Measurements from ENCODE around the gene RABGGTB.
"Not testable (repeated sequence)": the region's sequence is repeated elsewhere in the genome, so short reads cannot be mapped to it uniquely, and the experiment has no call there.

Gene RABGGTB

GRCh38 chr1:75768016-75768415 lies 18.0 kb upstream of the RABGGTB start:
- TF ChIP-seq, protein P1, sequence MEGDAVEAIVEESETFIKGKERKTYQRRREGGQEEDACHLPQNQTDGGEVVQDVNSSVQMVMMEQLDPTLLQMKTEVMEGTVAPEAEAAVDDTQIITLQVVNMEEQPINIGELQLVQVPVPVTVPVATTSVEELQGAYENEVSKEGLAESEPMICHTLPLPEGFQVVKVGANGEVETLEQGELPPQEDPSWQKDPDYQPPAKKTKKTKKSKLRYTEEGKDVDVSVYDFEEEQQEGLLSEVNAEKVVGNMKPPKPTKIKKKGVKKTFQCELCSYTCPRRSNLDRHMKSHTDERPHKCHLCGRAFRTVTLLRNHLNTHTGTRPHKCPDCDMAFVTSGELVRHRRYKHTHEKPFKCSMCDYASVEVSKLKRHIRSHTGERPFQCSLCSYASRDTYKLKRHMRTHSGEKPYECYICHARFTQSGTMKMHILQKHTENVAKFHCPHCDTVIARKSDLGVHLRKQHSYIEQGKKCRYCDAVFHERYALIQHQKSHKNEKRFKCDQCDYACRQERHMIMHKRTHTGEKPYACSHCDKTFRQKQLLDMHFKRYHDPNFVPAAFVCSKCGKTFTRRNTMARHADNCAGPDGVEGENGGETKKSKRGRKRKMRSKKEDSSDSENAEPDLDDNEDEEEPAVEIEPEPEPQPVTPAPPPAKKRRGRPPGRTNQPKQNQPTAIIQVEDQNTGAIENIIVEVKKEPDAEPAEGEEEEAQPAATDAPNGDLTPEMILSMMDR (IDR thresholded peaks at IDR 0.05; ENCODE audit: borderline replicate concordance, control extremely low read depth, extremely low read depth, insufficient read depth, missing control alignments), result no peak
- in situ Hi-C loops (cut with MboI; ENCODE audit: low sequenced_read_pairs, unreplicated experiment), result no loop called here

GRCh38 chr1:75770761-75771160 lies 15.3 kb upstream of the RABGGTB start:
- TF ChIP-seq, protein P1 (IDR thresholded peaks at IDR 0.05; ENCODE audit: borderline replicate concordance, control extremely low read depth, extremely low read depth, insufficient read depth, missing control alignments), result no peak
- in situ Hi-C loops (cut with MboI; ENCODE audit: low sequenced_read_pairs, unreplicated experiment), result no loop called here
- no peak for DNase-seq (ENCODE audit: low spot score)

More at GRCh38 chr1:75768016-75768415, 18.0 kb upstream of the RABGGTB start:
- no peak for DNase-seq (ENCODE audit: low spot score)

DNA sequence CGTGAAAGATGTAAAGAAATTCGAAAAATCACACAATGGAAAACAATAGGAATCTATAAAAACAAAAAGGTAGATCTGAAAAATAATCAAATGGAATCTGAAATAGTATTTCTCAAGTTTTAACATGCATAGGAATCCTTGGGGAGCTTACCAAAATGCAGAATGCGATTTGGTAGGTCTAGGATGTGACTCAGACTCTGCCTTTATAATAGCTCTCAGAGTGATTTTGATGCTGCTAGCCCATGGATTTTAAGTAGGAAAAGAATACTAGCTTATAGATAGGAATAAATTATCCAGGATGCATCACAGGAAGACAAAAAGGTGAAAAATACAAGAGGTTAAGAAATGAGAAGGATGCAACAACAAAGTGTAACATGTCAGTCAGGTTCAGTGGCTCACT lies 14.1 kb upstream of the RABGGTB start:
- in situ Hi-C loops (cut with MboI; ENCODE audit: low sequenced_read_pairs, unreplicated experiment), result no loop called here
- DNase-seq (ENCODE audit: low spot score), result no peak
- TF ChIP-seq, protein P1 (IDR thresholded peaks at IDR 0.05; ENCODE audit: borderline replicate concordance, control extremely low read depth, extremely low read depth, insufficient read depth, missing control alignments), result no peak

DNA sequence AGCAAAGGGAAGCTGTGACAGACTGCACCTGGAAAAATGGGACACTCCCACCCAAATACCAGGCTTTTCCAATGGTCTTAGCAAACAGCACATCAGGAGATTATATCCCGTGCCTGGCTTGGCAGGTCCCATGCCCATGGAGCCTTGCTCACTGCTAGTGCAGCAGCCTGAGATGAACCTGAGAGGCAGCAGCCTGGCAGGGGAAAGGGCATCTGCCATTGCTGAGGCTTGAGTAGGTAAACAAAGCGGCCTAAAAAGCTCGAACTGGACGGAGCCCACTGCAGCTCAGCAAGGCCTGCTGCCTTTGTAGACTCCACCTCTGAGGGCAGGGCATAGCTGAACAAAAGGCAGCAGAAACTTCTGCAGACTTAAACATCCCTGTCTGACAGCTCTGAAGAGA lies 8.2 kb upstream of the RABGGTB start:
- DNase-seq (ENCODE audit: low spot score); in situ Hi-C loops (cut with MboI; ENCODE audit: low sequenced_read_pairs, unreplicated experiment): not testable (repeated sequence)

DNA sequence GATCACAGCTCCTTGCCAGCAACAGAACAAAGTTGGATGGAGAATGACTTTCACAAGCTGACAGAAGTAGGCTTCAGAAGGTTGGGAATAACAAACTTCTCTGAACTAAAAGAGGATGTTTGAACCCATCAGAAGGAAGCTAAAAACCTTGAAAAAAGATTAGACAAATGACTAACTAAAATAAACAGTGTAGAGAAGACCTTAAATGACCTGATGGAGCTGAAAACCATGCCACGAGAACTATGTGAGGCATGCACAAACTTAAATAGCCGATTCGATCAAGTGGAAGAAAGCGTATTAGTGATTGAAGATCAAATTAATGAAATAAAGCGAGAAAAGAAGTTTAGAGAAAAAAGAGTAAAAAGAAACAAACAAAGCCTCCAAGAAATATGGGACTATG lies 7.4 kb upstream of the RABGGTB start:
- DNase-seq (ENCODE audit: low spot score); in situ Hi-C loops (cut with MboI; ENCODE audit: low sequenced_read_pairs, unreplicated experiment): not testable (repeated sequence)

DNA sequence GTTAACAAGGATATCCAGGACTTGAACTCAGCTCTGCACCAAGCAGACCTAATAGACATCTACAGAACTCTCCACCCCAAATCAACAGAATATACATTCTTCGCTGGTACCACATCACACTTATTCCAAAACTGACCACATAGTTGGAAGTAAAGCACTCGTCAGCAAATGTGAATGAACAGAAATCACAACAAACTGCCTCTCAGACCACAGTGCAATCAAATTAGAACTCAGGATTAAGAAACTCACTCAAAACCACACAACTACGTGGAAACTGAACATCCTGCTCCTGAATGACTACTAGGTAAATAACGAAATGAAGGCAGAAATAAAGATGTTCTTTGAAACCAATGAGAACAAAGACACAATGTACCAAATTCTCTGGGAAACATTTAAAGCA lies 5.9 kb upstream of the RABGGTB start:
- in situ Hi-C loops (cut with MboI; ENCODE audit: low sequenced_read_pairs, unreplicated experiment), result not testable (repeated sequence)

GRCh38 chr1:75783920-75784319 lies 2.1 kb upstream of the RABGGTB start:
- in situ Hi-C loops (cut with MboI; ENCODE audit: low sequenced_read_pairs, unreplicated experiment), result not testable (repeated sequence)

More for the DNA sequence above, 5.9 kb upstream of the RABGGTB start:
- not testable (repeated sequence) for DNase-seq (ENCODE audit: low spot score)

GRCh38 chr1:75785320-75785982 lies 605 bp upstream of the RABGGTB start:
- TF ChIP-seq, protein P1 (IDR thresholded peaks at IDR 0.05; ENCODE audit: borderline replicate concordance, control extremely low read depth, extremely low read depth, insufficient read depth, missing control alignments), result no peak
- in situ Hi-C loops (cut with MboI; ENCODE audit: low sequenced_read_pairs, unreplicated experiment), result no loop called here
- DNase-seq (ENCODE audit: low spot score), result no peak

More at GRCh38 chr1:75783920-75784319, 2.1 kb upstream of the RABGGTB start:
- DNase-seq (ENCODE audit: low spot score), result not testable (repeated sequence)

- in situ Hi-C loops (cut with MboI; ENCODE audit: low sequenced_read_pairs, unreplicated experiment), result no loop called here
- TF ChIP-seq, protein P1 (IDR thresholded peaks at IDR 0.05; ENCODE audit: borderline replicate concordance, control extremely low read depth, extremely low read depth, insufficient read depth, missing control alignments), result no peak
- no peak for DNase-seq (ENCODE audit: low spot score)
Measured at GRCh38 chr1:75786901-75787493, 941 bp downstream of the RABGGTB start.

Data from GM13976 (cell line).